Heart left ventricle (tissue), 13 donors: ENCODE data around the gene CYB561A3.

Experiments
- POLR2A ChIP-seq, 2 donors: fragments of 450-650 bp; IDR thresholded peaks; one replicate each; pipeline ENCODE4 v1.6.1; 2017; ENCODE audit warnings: antibody characterized with exemption in 2 of 2, mild to moderate bottlenecking in 2 of 2, moderate library complexity in 2 of 2
- TF ChIP-seq, protein P1 (sequence below), 12 donors: fragments of 200-600 bp; sonication (generic) in 4 of 12; IDR thresholded peaks; one replicate each; pipeline versions ENCODE4 v1.5.0 to v1.8.0; 2018 to 2022; ENCODE audit warnings: antibody characterized with exemption in 12 of 12, mild to moderate bottlenecking in 5 of 12
- donor health status: ischemic (EF 13 %, LVEDD 7.1; RV severe dilation, severe dysfunction).
- donor health status: DM: no; HTN: yes; CAD: no.
- donor health status: DM: no; HTN: no; CAD: no.
- donor health status: ischemic (EF 25% LVEDD 6.9; RV normal size, moderate dysfunction).
- donor health status: ischemic (EF 25% LVEDD 5.7; RV mildly dilated, moderate dysfunction).
- donor health status: ischemic (EF 35%, LVEDD 5.7; RV mildly dilated, moderate dysfunction).
- donor health status: nonischemic (EF 11% LVEDD 7.7; RV severe dilation, severe dysfunction).
- donor health status: DM: yes; HTN: yes; CAD: no.
- donor health status: PGD.
- donor health status: ischemic (EF 29% LVEDD 5.4; RV normal size, mild dysfunction).
- donor health status: nonischemic (EF 23%, LVEDD 6.1; RV moderate dilation, normal function).

DNA sequence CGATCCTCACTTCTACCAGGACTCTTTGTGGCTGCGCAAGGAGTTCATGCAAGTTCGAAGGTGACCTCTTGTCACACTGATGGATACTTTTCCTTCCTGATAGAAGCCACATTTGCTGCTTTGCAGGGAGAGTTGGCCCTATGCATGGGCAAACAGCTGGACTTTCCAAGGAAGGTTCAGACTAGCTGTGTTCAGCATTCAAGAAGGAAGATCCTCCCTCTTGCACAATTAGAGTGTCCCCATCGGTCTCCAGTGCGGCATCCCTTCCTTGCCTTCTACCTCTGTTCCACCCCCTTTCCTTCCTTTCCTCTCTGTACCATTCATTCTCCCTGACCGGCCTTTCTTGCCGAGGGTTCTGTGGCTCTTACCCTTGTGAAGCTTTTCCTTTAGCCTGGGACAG is 7.0 kb upstream of the CYB561A3 start:
- TF ChIP-seq, protein P1, sequence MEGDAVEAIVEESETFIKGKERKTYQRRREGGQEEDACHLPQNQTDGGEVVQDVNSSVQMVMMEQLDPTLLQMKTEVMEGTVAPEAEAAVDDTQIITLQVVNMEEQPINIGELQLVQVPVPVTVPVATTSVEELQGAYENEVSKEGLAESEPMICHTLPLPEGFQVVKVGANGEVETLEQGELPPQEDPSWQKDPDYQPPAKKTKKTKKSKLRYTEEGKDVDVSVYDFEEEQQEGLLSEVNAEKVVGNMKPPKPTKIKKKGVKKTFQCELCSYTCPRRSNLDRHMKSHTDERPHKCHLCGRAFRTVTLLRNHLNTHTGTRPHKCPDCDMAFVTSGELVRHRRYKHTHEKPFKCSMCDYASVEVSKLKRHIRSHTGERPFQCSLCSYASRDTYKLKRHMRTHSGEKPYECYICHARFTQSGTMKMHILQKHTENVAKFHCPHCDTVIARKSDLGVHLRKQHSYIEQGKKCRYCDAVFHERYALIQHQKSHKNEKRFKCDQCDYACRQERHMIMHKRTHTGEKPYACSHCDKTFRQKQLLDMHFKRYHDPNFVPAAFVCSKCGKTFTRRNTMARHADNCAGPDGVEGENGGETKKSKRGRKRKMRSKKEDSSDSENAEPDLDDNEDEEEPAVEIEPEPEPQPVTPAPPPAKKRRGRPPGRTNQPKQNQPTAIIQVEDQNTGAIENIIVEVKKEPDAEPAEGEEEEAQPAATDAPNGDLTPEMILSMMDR (IDR thresholded peaks at IDR 0.05): no peak
- TF ChIP-seq POLR2A (IDR thresholded peaks at IDR 0.05): no peak
